AG10803 (cell line): Measurements from ENCODE around the gene P2RX3.
"Not testable (repeated sequence)": the region's sequence is repeated elsewhere in the genome, so short reads cannot be mapped to it uniquely, and the experiment has no call there.

Experiments used
- DNase-seq: peaks from one replicate; pipeline ENCODE4 v3.0.0; 2010; ENCODE audit warnings: low read depth
- H3K4me3 ChIP-seq: 2 replicates; pipeline ENCODE4 v1.5.1; 2011; ENCODE audit warnings: mild to moderate bottlenecking, low read length, control low read depth
- TF ChIP-seq, protein P1 (sequence below): conservative IDR thresholded peaks from 2 replicates; pipeline ENCODE4 v1.5.1; 2011; ENCODE audit warnings: mild to moderate bottlenecking, low read length, control low read depth, inconsistent platforms

P2RX3 gene

DNA sequence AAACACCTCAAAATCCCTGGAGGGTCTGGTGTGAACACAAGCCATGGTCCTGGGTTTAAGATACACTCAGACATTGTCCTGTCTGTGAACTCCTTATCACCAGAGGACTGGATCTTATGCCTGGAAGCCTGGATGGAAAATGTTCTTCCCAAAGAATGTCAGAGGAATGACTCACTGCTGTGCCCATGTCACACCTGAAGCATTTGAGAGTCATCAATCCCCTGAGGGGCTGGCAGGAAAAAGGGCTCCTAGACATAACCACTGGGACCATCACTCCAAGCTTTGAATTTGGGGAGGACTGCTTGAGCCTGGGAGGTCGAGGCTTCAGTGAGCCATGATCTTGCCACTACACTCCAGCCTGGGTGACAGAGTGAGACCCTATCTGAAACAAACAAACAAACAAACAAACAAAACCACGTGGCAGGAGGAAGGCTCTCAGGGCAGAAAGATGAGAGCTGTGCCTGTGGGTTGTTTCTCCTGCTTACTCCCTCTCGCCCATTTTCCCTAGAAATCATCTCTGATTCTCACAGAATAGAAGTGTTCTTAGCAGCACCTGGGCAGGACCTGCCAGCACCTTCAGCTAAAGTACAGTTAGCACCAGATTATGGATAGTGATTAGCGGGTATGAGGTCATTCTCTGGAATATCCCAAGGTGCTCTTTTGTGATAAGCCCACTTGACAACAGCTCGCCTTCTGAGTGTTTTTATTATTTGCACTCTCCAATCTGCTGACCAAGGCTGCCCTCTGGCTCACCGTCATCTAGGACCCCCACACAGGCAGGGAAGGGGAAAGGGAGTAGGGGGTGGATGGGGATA lies 64.2 kb downstream of the P2RX3 start:
- TF ChIP-seq, protein P1, sequence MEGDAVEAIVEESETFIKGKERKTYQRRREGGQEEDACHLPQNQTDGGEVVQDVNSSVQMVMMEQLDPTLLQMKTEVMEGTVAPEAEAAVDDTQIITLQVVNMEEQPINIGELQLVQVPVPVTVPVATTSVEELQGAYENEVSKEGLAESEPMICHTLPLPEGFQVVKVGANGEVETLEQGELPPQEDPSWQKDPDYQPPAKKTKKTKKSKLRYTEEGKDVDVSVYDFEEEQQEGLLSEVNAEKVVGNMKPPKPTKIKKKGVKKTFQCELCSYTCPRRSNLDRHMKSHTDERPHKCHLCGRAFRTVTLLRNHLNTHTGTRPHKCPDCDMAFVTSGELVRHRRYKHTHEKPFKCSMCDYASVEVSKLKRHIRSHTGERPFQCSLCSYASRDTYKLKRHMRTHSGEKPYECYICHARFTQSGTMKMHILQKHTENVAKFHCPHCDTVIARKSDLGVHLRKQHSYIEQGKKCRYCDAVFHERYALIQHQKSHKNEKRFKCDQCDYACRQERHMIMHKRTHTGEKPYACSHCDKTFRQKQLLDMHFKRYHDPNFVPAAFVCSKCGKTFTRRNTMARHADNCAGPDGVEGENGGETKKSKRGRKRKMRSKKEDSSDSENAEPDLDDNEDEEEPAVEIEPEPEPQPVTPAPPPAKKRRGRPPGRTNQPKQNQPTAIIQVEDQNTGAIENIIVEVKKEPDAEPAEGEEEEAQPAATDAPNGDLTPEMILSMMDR = no peak
- no peak for DNase-seq
- no peak overlapping the region for H3K4me3 ChIP-seq

DNA sequence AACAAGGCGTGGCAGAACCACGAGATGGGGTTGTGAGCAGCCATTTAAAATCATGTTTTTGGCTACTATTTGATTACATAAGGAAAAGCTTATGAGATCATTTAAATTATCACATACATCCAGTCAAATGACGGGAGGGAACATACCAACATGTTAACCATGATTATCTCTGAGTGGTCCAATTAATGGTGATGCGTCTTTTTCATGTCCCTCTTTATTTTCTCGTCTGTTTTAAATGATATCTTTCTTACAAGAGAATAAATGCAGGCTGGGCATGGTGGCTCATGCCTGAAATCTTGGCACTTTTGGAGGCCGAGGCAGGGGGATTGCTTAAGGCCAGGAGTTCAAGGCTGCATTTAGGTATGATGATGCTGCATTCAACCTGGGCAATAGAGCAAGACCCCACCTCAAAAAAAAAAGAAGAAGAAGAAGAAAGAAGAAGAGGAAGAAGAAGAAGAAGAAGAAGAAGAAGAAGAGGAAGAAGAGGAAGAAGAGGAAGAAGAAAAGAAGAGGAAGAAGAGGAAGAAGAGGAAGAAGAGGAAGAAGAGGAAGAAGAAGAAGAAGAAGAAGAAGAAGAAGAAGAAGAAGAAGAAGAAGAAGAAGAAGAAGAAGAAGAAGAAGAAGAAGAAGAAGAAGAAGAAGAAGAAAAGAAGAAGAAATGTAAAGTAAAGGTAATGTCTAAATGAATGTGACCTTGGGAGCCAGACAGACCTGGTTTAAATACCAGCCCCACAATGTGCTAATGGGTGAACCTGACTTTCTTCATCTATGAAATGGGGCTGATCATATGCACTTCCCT lies 65.0 kb downstream of the P2RX3 start:
- not testable (repeated sequence) for DNase-seq, H3K4me3 ChIP-seq

DNA sequence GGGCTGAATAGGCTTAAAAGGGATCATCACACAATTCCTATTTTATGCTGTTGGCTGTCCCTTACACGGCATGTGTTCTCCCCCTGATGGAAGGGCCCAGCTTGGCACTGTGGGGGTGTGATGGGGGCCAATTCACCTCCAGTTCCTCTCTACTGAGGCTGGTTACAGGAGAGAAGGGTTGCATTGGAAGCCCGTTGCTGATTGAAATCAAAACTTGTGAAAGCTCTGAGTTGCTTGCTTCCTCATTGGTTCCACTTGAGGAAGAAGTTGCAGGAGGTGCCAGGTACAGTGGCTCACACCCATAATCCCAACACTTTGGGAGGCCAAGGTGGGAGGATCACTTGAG lies 65.6 kb downstream of the P2RX3 start:
- TF ChIP-seq, protein P1 = no peak
- no peak overlapping the region for H3K4me3 ChIP-seq

DNA sequence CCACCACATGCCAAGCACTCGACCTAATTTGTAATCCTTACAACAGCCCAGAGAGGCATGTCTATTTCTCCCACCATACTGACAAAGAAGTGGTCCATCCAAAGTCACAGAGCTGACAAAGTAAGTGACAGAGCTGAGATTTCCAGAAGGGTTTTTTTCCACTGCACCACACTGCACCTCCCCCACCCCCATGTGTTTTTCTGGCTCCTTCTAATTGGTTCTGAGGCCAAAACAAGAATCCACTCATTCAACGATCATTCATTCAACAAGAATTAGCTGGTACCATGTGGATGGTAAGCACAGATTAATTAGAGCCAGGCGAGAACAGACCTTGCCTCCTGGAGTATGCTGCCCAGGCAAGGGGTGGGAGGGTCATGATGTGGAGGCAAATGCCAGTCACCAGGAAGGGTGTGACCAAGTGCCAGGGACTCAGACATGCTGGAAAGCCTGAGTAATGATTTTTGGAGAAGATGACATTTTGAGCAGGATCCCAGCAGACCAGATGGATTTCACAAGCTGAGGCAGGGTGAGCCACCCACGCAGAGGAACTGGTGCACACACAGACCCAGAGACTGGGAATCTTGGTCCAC lies 67.2 kb downstream of the P2RX3 start:
- TF ChIP-seq, protein P1 = no peak
- no peak overlapping the region for H3K4me3 ChIP-seq
- peak; percentile 30 for DNase-seq

More for the DNA sequence above, 65.6 kb downstream of the P2RX3 start:
- no peak for DNase-seq

DNA sequence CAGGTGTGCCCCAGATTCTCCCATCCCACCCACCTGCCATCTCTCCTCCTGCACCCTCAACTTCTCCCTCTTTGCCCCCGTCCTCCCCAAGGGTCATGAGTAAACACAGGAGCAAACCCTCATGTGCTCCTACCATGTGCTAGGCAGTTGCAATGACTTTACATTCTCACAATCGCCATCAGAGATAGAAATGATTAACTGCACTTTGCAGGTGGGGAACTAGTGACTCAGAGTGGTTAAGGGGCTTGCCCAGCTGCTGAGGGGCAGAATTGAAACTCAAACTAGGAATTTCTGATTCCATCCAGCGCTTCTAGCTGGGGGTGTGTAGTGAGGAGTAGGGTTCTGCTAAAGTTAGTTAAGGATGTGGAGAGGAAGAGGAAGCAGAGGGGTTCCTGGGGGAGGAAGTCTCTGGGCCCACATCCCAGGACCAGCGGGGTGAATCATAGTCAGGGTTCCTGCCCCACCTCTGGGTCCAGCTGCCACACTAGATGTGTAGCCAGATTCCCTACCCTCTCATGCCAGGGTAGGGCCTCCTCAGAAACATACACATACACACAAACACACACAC lies 68.3 kb downstream of the P2RX3 start:
- TF ChIP-seq, protein P1 = no peak
- H3K4me3 ChIP-seq = no peak overlapping the region
- peak; percentile 11 for DNase-seq

DNA sequence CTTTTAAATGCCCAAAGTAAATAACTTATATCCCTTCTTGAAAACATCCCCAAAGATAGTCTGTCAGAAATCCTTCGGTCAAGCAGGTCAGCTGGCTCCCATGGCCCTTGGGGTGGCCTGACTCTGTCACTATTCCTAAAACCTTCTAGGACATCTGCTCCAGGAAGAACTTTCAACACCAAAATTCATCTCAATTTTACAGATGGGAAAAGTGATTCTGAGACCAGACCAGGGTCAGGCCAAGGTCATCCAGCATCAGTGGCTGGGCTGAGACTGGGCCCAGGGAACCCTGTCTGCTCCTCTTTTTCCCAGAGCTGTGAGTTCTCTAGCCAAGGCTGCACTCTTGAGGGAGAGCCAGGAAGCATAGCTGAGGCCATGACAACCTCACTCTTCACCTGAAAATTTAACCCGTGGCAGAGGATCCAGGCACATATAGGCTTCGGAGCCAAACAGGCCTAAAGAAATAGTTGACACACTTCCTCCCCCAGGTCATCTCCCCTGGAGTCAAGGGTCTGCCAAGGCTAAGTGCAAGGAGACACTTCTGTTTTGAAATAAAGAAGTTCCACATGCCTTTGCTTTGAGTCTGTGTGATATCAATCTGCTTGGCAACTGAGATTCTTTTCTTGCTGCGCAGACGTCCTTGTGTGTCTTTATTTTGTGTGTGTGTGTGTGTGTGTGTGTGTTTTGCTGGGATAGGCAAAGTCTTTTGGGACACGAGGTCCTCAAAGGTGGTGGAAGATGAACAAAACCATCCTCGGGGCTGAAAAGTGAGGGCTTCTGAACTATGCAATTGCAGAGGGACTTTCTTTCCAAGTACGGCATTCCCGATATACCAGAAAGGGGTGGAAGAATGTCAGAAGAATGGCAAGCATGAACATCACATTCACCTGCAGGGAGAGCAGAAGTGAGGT lies 69.1 kb downstream of the P2RX3 start:
- H3K4me3 ChIP-seq = no peak overlapping the region
- no peak for DNase-seq
- TF ChIP-seq, protein P1 = no peak
